A549 (cell line): ENCODE data around the gene UBASH3B. TPM values are rescaled to one million over a fixed set of nuclear protein-coding genes. Genes with fewer than 3 reads are reported as not detected.
"Not testable (repeated sequence)": the region's sequence is repeated elsewhere in the genome, so short reads cannot be mapped to it uniquely, and the experiment has no call there.

Experiments used
- ATAC-seq, 2 experiments: fragments of 200-7000 bp in 1 of 2; fragments of >200 bp in 1 of 2; cut with Nextera tagmentation in 1 of 2; cut with Tn5 transposase in 1 of 2; 3 replicates each; pipeline versions ENCODE4 v1.8.0 to v1.9.1; 2018 to 2020; ENCODE audit warnings: mild to moderate bottlenecking in 1 of 2, moderate library complexity in 1 of 2
- CTCF ChIA-PET: fragments of 300-600 bp; sonication (Branson Sonifier 250); formaldehyde crosslinking; extraction: SDS; loops from one replicate; lab custom pipeline; 2021; ENCODE audit warnings: antibody characterized with exemption, inconsistent platforms; lab: Yijun Ruan, JAX
- POLR2A ChIA-PET: fragments of 350-600 bp; formaldehyde crosslinking; extraction: SDS; loops from one replicate; lab custom pipeline; 2021; ENCODE audit warnings: antibody characterized with exemption, inconsistent platforms; lab: Yijun Ruan, JAX
- DNase-seq, 2 experiments: peaks; one replicate each; pipeline versions ENCODE4 v3.0.0 to v3.0.0-alpha.2; 2011 to 2016; ENCODE audit warnings: low read depth in 1 of 2, low spot score in 1 of 2
- FAIRE-seq: peaks from 2 replicates; lab custom pipeline; 2011; peaks lifted over from hg19 to GRCh38; lab: Jason Lieb, UNC
- H3K27ac ChIP-seq, 2 experiments: fragments of >200 bp; sonication (Bioruptor Twin); formaldehyde crosslinking; 3 replicates each; pipeline ENCODE4 v1.5.1; 2016 to 2017
- H3K4me1 ChIP-seq: fragments of >200 bp; sonication (Bioruptor Twin); formaldehyde crosslinking; 3 replicates; pipeline ENCODE4 v1.6.1; 2016
- H3K4me2 ChIP-seq: fragments of >200 bp; sonication (Bioruptor Twin); formaldehyde crosslinking; 3 replicates; pipeline ENCODE4 v1.6.1; 2016
- H3K4me3 ChIP-seq: fragments of >200 bp; sonication (Bioruptor Twin); formaldehyde crosslinking; 3 replicates; pipeline ENCODE4 v1.5.1; 2016
- H3K9me3 ChIP-seq: fragments of >200 bp; sonication (Bioruptor Twin); formaldehyde crosslinking; 3 replicates; pipeline ENCODE4 v1.6.1; 2016
- ATOH8 ChIP-seq: fragments of 250-450 bp; sonication (Bioruptor Pico); IDR thresholded peaks from 2 replicates; pipeline ENCODE4 v1.5.0; 2020; ENCODE audit warnings: low read depth, mild to moderate bottlenecking, moderate library complexity
- BCL3 ChIP-seq: fragments of >200 bp; sonication (Bioruptor Twin); formaldehyde crosslinking; IDR thresholded peaks from 3 replicates; pipeline ENCODE4 v1.6.1; 2016
- CEBPB ChIP-seq, 2 experiments: fragments of >200 bp in 1 of 2; sonication (Bioruptor Twin) in 1 of 2; formaldehyde crosslinking in 1 of 2; IDR thresholded peaks; 2 replicates each; pipeline ENCODE4 v1.6.1; 2012 to 2016
- FOSL2 ChIP-seq, 2 experiments: fragments of 450-650 bp in 1 of 2; fragments of >200 bp in 1 of 2; sonication (Bioruptor Twin) in 1 of 2; formaldehyde crosslinking; IDR thresholded peaks; 2 replicates each; pipeline versions ENCODE4 v1.5.0 to v1.6.1; 2016 to 2020; ENCODE audit warnings: mild to moderate bottlenecking in 1 of 2, moderate library complexity in 1 of 2
- HEYL ChIP-seq: fragments of 250-450 bp; sonication (Bioruptor Pico); IDR thresholded peaks from 2 replicates; pipeline ENCODE4 v1.8.0; 2021; ENCODE audit warnings: mild to moderate bottlenecking, moderate library complexity
- KDM1A ChIP-seq: fragments of 200-600 bp; sonication (generic); IDR thresholded peaks from 2 replicates; pipeline ENCODE4 v1.6.1; 2016; ENCODE audit warnings: low read depth, mild to moderate bottlenecking
- PHF8 ChIP-seq: fragments of 200-600 bp; sonication (generic); IDR thresholded peaks from 2 replicates; pipeline ENCODE4 v1.6.1; 2016; ENCODE audit warnings: low read depth, mild to moderate bottlenecking, antibody characterized with exemption, moderate library complexity, borderline replicate concordance
- RAD21 ChIP-seq, 2 experiments: fragments of >200 bp in 1 of 2; sonication (Bioruptor Twin) in 1 of 2; formaldehyde crosslinking in 1 of 2; IDR thresholded peaks in 1 of 2; conservative IDR thresholded peaks in 1 of 2; 2 replicates in 1 of 2; 3 replicates in 1 of 2; pipeline ENCODE4 v1.6.1; 2012 to 2018; ENCODE audit warnings: inconsistent platforms in 1 of 2
- RCOR1 ChIP-seq: fragments of 150-350 bp; IDR thresholded peaks from 2 replicates; pipeline ENCODE4 v1.6.1; 2014; ENCODE audit warnings: antibody characterized with exemption, low read length, low read depth
- SREBF2 ChIP-seq: fragments of 450-650 bp; IDR thresholded peaks from 2 replicates; pipeline ENCODE4 v1.6.1; 2014; ENCODE audit warnings: mild to moderate bottlenecking, moderate library complexity
- TFCP2L1 ChIP-seq: fragments of 250-450 bp; sonication (Bioruptor Pico); IDR thresholded peaks from 2 replicates; pipeline ENCODE4 v1.5.0; 2021; ENCODE audit warnings: mild to moderate bottlenecking
- TP53 ChIP-seq: fragments of 250-450 bp; sonication (Bioruptor Pico); IDR thresholded peaks from 2 replicates; pipeline ENCODE4 v1.5.0; 2021; ENCODE audit warnings: mild to moderate bottlenecking, moderate library complexity
- ZFP36 ChIP-seq: fragments of 450-650 bp; IDR thresholded peaks from 2 replicates; pipeline ENCODE4 v1.6.1; 2014; ENCODE audit warnings: borderline replicate concordance; ENCODE audit not compliant: partially characterized antibody
- WGBS: methylation state at CpG from one replicate; pipeline ENCODE4 v1.1.6; 2017; ENCODE audit errors: missing lambda C conversion rate; 5-methylcytosine and 5-hydroxymethylcytosine counted together
- polyA plus RNA-seq, 4 experiments: library from polyadenylated mRNA; depleted of rRNA in 3 of 4; stranded (reverse); fragments of >200 nt; fragmentation: RNase III in 1 of 4; extraction: RNeasy Plus Mini Kit Qiagen cat#74134 plus additional on column Dnase treatment in 1 of 4; gene quantifications; 2 replicates in 3 of 4; 3 replicates in 1 of 4; pipeline ENCODE4 v1.2.3, GENCODE V29; 2011 to 2017
- TF ChIP-seq, protein P1 (sequence below): IDR thresholded peaks from 2 replicates; pipeline ENCODE4 v1.6.1; 2012
- TF ChIP-seq, protein P2 (sequence below): fragments of 150-350 bp; IDR thresholded peaks from 2 replicates; pipeline ENCODE4 v1.6.1; 2014; ENCODE audit warnings: low read depth, mild to moderate bottlenecking, low read length
- TF ChIP-seq, protein P3 (sequence below): fragments of 450-650 bp; IDR thresholded peaks from 2 replicates; pipeline ENCODE4 v1.6.1; 2014; ENCODE audit warnings: antibody characterized with exemption

The UBASH3B gene
- polyA plus RNA-seq, 2 of the 4 experiments (the other 2 are of a cell fraction), result 33.4 to 43.0 TPM

- H3K4me2 ChIP-seq, result no peak overlapping the region
- no peak overlapping the region for H3K27ac ChIP-seq
- POLR2A ChIA-PET, result no interaction called here
- peaks cover 4% of the 10 kb centered on the region; the same call in 1 of the 3 replicates for H3K9me3 ChIP-seq
- 66% methylated on average over 3 of the region's 3 CpGs for WGBS
- peaks cover 7% of the 10 kb centered on the region; the same call in 1 of the 3 replicates for H3K4me1 ChIP-seq
- ATAC-seq (no peak), DNase-seq (no peak), FAIRE-seq (peak; percentile 13)
- CTCF ChIA-PET, result interaction anchor here (1.3 to 5.8 kb wide), 4 partner anchors 9 to 234 kb away, joined by 3 to 33 read pairs (median 4); no protein-coding TSS in a partner anchor
- TF ChIP-seq BCL3 (no peak), HEYL (no peak), TP53 (CRISPR knock-in tag) (no peak), SREBF2 (no peak), PHF8 (no peak), FOSL2 (IDR thresholded peaks at IDR 0.05) (no peak), FOSL2 (CRISPR knock-in tag; IDR thresholded peaks at IDR 0.05) (no peak), TFCP2L1 (CRISPR knock-in tag) (no peak), ATOH8 (no peak), KDM1A (no peak), RCOR1 (no peak), ZFP36 (no peak), RAD21 (conservative IDR thresholded peaks at IDR 0.05 in 1 of 2, IDR thresholded peaks at IDR 0.05 in 1 of 2) (no peak), CEBPB (IDR thresholded peaks at IDR 0.05) (no peak)
- TF ChIP-seq, protein P1, sequence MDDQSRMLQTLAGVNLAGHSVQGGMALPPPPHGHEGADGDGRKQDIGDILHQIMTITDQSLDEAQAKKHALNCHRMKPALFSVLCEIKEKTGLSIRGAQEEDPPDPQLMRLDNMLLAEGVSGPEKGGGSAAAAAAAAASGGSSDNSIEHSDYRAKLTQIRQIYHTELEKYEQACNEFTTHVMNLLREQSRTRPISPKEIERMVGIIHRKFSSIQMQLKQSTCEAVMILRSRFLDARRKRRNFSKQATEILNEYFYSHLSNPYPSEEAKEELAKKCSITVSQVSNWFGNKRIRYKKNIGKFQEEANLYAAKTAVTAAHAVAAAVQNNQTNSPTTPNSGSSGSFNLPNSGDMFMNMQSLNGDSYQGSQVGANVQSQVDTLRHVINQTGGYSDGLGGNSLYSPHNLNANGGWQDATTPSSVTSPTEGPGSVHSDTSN, result no peak
- TF ChIP-seq, protein P2, sequence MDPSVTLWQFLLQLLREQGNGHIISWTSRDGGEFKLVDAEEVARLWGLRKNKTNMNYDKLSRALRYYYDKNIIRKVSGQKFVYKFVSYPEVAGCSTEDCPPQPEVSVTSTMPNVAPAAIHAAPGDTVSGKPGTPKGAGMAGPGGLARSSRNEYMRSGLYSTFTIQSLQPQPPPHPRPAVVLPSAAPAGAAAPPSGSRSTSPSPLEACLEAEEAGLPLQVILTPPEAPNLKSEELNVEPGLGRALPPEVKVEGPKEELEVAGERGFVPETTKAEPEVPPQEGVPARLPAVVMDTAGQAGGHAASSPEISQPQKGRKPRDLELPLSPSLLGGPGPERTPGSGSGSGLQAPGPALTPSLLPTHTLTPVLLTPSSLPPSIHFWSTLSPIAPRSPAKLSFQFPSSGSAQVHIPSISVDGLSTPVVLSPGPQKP, result no peak
- TF ChIP-seq, protein P3, sequence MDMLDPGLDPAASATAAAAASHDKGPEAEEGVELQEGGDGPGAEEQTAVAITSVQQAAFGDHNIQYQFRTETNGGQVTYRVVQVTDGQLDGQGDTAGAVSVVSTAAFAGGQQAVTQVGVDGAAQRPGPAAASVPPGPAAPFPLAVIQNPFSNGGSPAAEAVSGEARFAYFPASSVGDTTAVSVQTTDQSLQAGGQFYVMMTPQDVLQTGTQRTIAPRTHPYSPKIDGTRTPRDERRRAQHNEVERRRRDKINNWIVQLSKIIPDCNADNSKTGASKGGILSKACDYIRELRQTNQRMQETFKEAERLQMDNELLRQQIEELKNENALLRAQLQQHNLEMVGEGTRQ, result no peak
- no peak overlapping the region for H3K4me3 ChIP-seq
Measured at GRCh38 chr11:122619757-122620156, 35.8 kb upstream of the UBASH3B start.

- ATAC-seq, H3K9me3 ChIP-seq, FAIRE-seq, POLR2A ChIA-PET, H3K4me3 ChIP-seq, H3K4me2 ChIP-seq, DNase-seq, H3K27ac ChIP-seq: not testable (repeated sequence)
- peaks cover 18% of the 10 kb centered on the region for H3K4me1 ChIP-seq
- 67% methylated on average over 7 of the region's 7 CpGs for WGBS
- CTCF ChIA-PET, result interaction anchor here (1.0 to 11.5 kb wide), 3 partner anchors 45 to 239 kb away, joined by 3 to 212 read pairs (median 3); no protein-coding TSS in a partner anchor
Measured at GRCh38 chr11:122625501-122625900, 30.0 kb upstream of the UBASH3B start.
